Loucy (cell line): ENCODE data around the gene DLG2.

Experiments used
- CTCF ChIP-seq: fragments of 200-600 bp; sonication (generic); conservative IDR thresholded peaks from 2 replicates; pipeline ENCODE4 v1.5.1; 2014; ENCODE audit warnings: mild to moderate bottlenecking, antibody characterized with exemption, low read length
- EZH2phosphoT487 ChIP-seq: fragments of 200-600 bp; IDR thresholded peaks from 2 replicates; pipeline ENCODE4 v1.6.1; 2018; ENCODE audit warnings: antibody characterized with exemption, mild to moderate bottlenecking, moderate library complexity, borderline replicate concordance

GRCh38 chr11:83480251-83480650 is 2146.9 kb downstream of the DLG2 start:
- no peak for TF ChIP-seq CTCF
- TF ChIP-seq EZH2phosphoT487 = no peak
